Measurements from ENCODE around the gene METTL3. TPM values are rescaled to one million over a fixed set of nuclear protein-coding genes. Genes with fewer than 3 reads are reported as not detected.

The METTL3 gene
- polyA plus RNA-seq, 3 donors, result 9.5 to 116 (median 10.8) TPM

DNA sequence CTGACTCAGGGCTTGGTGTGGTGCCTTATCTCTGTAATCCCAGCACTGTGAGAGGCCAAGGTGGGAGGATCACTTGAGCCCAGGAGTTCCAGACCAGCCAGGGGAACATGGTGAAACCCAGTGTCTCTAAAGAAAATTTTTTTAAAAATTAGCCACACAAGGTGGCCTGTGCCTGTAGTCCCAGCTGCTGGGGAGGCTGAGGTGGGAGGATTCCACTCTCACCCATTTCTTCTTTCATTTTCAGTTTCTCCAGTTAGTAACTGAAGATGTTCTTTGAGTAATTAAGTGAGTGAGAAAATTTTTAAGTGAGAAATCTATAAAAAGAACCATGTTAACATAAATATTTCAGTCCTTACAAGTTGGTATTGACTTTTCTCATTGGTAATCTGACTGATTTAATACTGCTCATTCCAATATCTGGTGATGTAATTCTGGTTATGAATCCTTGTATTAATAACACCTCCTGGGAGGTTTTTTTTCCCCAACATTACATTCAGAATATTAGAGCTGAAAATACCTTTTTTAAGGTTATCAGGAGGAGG, 6.1 kb downstream of the METTL3 start:
- Histone ChIP-seq H3K4me2 (replicated peaks; ENCODE audit: extremely low read depth, low read length, poor library complexity, severe bottlenecking) (no peak overlapping the region), H3K9ac (ENCODE audit: insufficient read depth, low read length, poor library complexity, severe bottlenecking) (no peak overlapping the region), H4K20me1 (ENCODE audit: insufficient read depth, low read length) (peaks cover 12% of the 10 kb centered on the region), H3K79me2 (ENCODE audit: insufficient read depth, low read length) (peaks cover 69% of the 10 kb centered on the region), H3K4me1 (ENCODE audit: control insufficient read depth in 1 of 2, insufficient read depth in 2 of 2, low read length in 2 of 2) (peaks cover 9 to 12% of the 10 kb centered on the region in 2 donors), H3K9me3 (replicated peaks in 1 of 2; ENCODE audit: control insufficient read depth in 1 of 2, insufficient read depth in 1 of 2, low read length in 2 of 2) (no peaks in the 10 kb centered on the region), H3K4me3 (replicated peaks in 1 of 3; ENCODE audit: low read depth in 2 of 3, low read length in 3 of 3) (no peak overlapping the region), H2AFZ (ENCODE audit: insufficient read depth, low read depth, low read length, poor library complexity, severe bottlenecking) (no peak overlapping the region), H3K27me3 (ENCODE audit: control insufficient read depth in 2 of 2, insufficient read depth in 2 of 2, low read length in 2 of 2) (no peaks in the 10 kb centered on the region), H3K36me3 (replicated peaks in 1 of 2; ENCODE audit: control insufficient read depth in 1 of 2, insufficient read depth in 2 of 2, low read length in 2 of 2) (peaks cover 36 to 53% of the 10 kb centered on the region in 2 donors), H3K27ac (ENCODE audit: low read depth in 1 of 2, low read length in 2 of 2) (no peak overlapping the region)
- peaks cover 0 to 2% (median 0%) of the 10 kb centered on the region in 3 donors for H3K27me3 Mint-ChIP-seq (ENCODE audit: low read depth in 3 of 3)
- no peak overlapping the region for H3K4me3 Mint-ChIP-seq
- no peak for DNase-seq
- H3K9me3 Mint-ChIP-seq, result no peaks in the 10 kb centered on the region
- peaks cover 44 to 56% of the 10 kb centered on the region in 2 donors for H3K36me3 Mint-ChIP-seq
- peaks cover 17% of the 10 kb centered on the region for H3K4me1 Mint-ChIP-seq
- H3K27ac Mint-ChIP-seq, result peak overlapping the region in 1 of 7 donors; percentile 7
- intact Hi-C loops (cut with micrococcal nuclease), result no loop called here
- no peak for TF ChIP-seq CTCF (IDR thresholded peaks at IDR 0.05)

DNA sequence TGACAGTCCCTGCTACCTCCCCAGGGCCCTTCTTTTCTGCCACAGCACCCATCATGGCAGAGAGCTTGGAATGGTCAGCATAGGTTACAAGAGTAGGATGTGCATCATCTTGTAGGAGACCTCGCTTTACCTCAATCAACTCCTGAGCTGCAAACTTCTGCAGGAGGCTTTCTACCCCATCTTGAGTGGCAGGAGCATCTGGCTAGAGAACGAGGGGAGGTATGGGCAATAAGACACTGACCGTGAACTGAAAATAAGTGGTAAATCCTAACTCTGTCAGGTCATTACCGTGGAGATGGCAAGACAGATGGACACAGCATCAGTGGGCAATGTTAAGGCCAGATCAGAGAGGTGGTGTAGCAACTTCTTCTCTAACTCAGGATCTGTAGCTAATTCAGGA, 7.8 kb downstream of the METTL3 start:
- Mint-ChIP-seq H3K27me3 (ENCODE audit: low read depth in 3 of 3) (no peaks in the 10 kb centered on the region), H3K4me3 (no peak overlapping the region), H3K9me3 (no peaks in the 10 kb centered on the region), H3K27ac (peak overlapping the region in 3 of 7 donors; percentile 24 to 81 (median 50)), H3K36me3 (peaks cover 59 to 67% of the 10 kb centered on the region in 2 donors), H3K4me1 (peaks cover 3% of the 10 kb centered on the region)
- intact Hi-C loops (cut with micrococcal nuclease), result no loop called here
- Histone ChIP-seq H3K79me2 (ENCODE audit: insufficient read depth, low read length) (peaks cover 56% of the 10 kb centered on the region), H3K4me2 (replicated peaks; ENCODE audit: extremely low read depth, low read length, poor library complexity, severe bottlenecking) (no peak overlapping the region), H4K20me1 (ENCODE audit: insufficient read depth, low read length) (peaks cover 15% of the 10 kb centered on the region), H3K27ac (ENCODE audit: low read depth in 1 of 2, low read length in 2 of 2) (peak overlapping the region in 1 of 2 donors; percentile 43), H3K27me3 (ENCODE audit: control insufficient read depth in 2 of 2, insufficient read depth in 2 of 2, low read length in 2 of 2) (no peaks in the 10 kb centered on the region), H3K36me3 (replicated peaks in 1 of 2; ENCODE audit: control insufficient read depth in 1 of 2, insufficient read depth in 2 of 2, low read length in 2 of 2) (peaks cover 51 to 70% of the 10 kb centered on the region in 2 donors), H2AFZ (ENCODE audit: insufficient read depth, low read depth, low read length, poor library complexity, severe bottlenecking) (no peak overlapping the region), H3K9ac (ENCODE audit: insufficient read depth, low read length, poor library complexity, severe bottlenecking) (no peak overlapping the region), H3K4me1 (ENCODE audit: control insufficient read depth in 1 of 2, insufficient read depth in 2 of 2, low read length in 2 of 2) (no peaks in the 10 kb centered on the region), H3K9me3 (replicated peaks in 1 of 2; ENCODE audit: control insufficient read depth in 1 of 2, insufficient read depth in 1 of 2, low read length in 2 of 2) (no peaks in the 10 kb centered on the region), H3K4me3 (replicated peaks in 1 of 3; ENCODE audit: low read depth in 2 of 3, low read length in 3 of 3) (no peak overlapping the region)
- WGBS (ENCODE audit: insufficient coverage), result 89% methylated on average over 1 of the region's 4 CpGs
- no peak for TF ChIP-seq CTCF (IDR thresholded peaks at IDR 0.05)
- DNase-seq, result no peak
